NCI-H2196 treated with DMSO at 0.1 percent for 48 hours (cell line): ENCODE results near the gene FPGT.
"Not testable (repeated sequence)": the region's sequence is repeated elsewhere in the genome, so short reads cannot be mapped to it uniquely, and the experiment has no call there.

Experiments used
- DNase-seq: peaks from one replicate; lab custom pipeline; 2025; ENCODE audit not compliant: unreplicated experiment; lab: John Stamatoyannopoulos, UW

The FPGT gene

DNA sequence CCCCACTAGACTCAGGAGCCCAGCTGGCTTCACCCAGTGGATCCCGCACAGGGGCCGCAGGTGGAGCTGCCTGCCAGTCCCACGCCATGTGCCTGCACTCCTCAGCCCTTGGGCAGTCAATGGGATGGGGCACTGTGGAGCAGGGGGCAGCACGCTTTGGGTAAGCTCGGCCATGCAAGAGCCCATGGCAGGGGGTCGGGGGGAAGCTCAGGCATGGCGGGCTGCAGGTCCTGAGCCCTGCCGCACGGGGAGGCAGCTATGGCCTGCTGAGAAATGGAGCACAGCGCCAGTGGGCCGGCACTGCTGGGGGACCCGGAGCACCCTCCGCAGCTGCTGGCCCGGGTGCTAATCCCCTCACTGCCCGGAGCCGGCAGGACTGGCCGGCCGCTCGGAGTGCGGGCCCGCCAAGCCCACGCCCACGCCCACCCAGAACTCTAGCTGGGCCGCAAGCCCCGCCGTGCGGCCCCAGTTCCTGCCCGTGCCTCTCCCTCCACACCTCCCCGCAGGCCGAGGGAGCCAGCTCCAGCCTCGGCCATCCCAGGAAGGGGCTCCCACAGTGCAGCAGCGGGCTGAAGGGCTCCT is 55.3 kb downstream of the FPGT start:
- not testable (repeated sequence) for DNase-seq
